Type B pancreatic cell (in vitro differentiated cells): ENCODE data around the gene CLCN1. TPM values are rescaled to one million over a fixed set of nuclear protein-coding genes. Genes with fewer than 3 reads are reported as not detected.

Source experiments
- DNase-seq: peaks from one replicate; pipeline ENCODE4 v3.0.0; 2021; ENCODE audit warnings: mixed read lengths; ENCODE audit not compliant: unreplicated experiment; ENCODE audit errors: extremely low spot score
- H3K27ac Mint-ChIP-seq: 2 replicates; pipeline ENCODE4 v1.8.0; 2021; ENCODE audit warnings: mild to moderate bottlenecking, mixed read lengths
- H3K27me3 Mint-ChIP-seq: 2 replicates; pipeline ENCODE4 v1.8.0; 2021; ENCODE audit warnings: mixed read lengths
- H3K36me3 Mint-ChIP-seq: 2 replicates; pipeline ENCODE4 v1.8.0; 2021; ENCODE audit warnings: mixed read lengths
- H3K4me1 Mint-ChIP-seq: one replicate; pipeline ENCODE4 v1.8.0; 2021; ENCODE audit warnings: mixed read lengths; ENCODE audit not compliant: unreplicated experiment
- H3K4me3 Mint-ChIP-seq: 2 replicates; pipeline ENCODE4 v1.8.0; 2021; ENCODE audit warnings: mild to moderate bottlenecking, mixed read lengths
- H3K9me3 Mint-ChIP-seq: 2 replicates; pipeline ENCODE4 v1.8.0; 2021; ENCODE audit warnings: mixed read lengths
- CTCF ChIP-seq: fragments of 200-600 bp; sonication (generic); conservative IDR thresholded peaks from 2 replicates; pipeline ENCODE4 v1.5.0; 2021; ENCODE audit warnings: antibody characterized with exemption, mild to moderate bottlenecking
- total RNA-seq: library from RNA; stranded (reverse); gene quantifications from 2 replicates; pipeline ENCODE4 v1.2.1, GENCODE V29; 2021; ENCODE audit warnings: low replicate concordance

The CLCN1 gene
- total RNA-seq, 1 donor from 2014 or later, result 0.22 TPM

GRCh38 chr7:143385891-143386781 lies 70.2 kb downstream of the CLCN1 start:
- TF ChIP-seq CTCF, result no peak
- peaks cover 7% of the 10 kb centered on the region for H3K36me3 Mint-ChIP-seq
- H3K4me1 Mint-ChIP-seq, result peaks cover 4% of the 10 kb centered on the region
- no peaks in the 10 kb centered on the region for H3K9me3 Mint-ChIP-seq
- DNase-seq, result no peak
- H3K27ac Mint-ChIP-seq, result no peak overlapping the region
- H3K27me3 Mint-ChIP-seq, result no peaks in the 10 kb centered on the region
- H3K4me3 Mint-ChIP-seq, result no peak overlapping the region

GRCh38 chr7:143387156-143387975 lies 71.5 kb downstream of the CLCN1 start:
- no peaks in the 10 kb centered on the region for H3K9me3 Mint-ChIP-seq
- no peak for TF ChIP-seq CTCF
- DNase-seq, result no peak
- H3K27ac Mint-ChIP-seq, result no peak overlapping the region
- H3K4me1 Mint-ChIP-seq, result peaks cover 4% of the 10 kb centered on the region
- no peak overlapping the region for H3K4me3 Mint-ChIP-seq
- no peaks in the 10 kb centered on the region for H3K27me3 Mint-ChIP-seq
- H3K36me3 Mint-ChIP-seq, result peaks cover 7% of the 10 kb centered on the region

- no peaks in the 10 kb centered on the region for H3K4me1 Mint-ChIP-seq
- no peak for TF ChIP-seq CTCF
- H3K27ac Mint-ChIP-seq, result no peak overlapping the region
- no peak overlapping the region for H3K4me3 Mint-ChIP-seq
- DNase-seq, result no peak
- no peaks in the 10 kb centered on the region for H3K27me3 Mint-ChIP-seq
- no peaks in the 10 kb centered on the region for H3K9me3 Mint-ChIP-seq
- peaks cover 7% of the 10 kb centered on the region for H3K36me3 Mint-ChIP-seq
Observed at GRCh38 chr7:143388051-143388450, 72.1 kb downstream of the CLCN1 start.

- H3K9me3 Mint-ChIP-seq, result no peaks in the 10 kb centered on the region
- H3K4me1 Mint-ChIP-seq, result no peaks in the 10 kb centered on the region
- H3K27ac Mint-ChIP-seq, result no peak overlapping the region
- H3K27me3 Mint-ChIP-seq, result no peaks in the 10 kb centered on the region
- DNase-seq, result no peak
- H3K36me3 Mint-ChIP-seq, result peaks cover 7% of the 10 kb centered on the region
- H3K4me3 Mint-ChIP-seq, result no peak overlapping the region
- TF ChIP-seq CTCF, result no peak
Observed at GRCh38 chr7:143388491-143389101, 72.7 kb downstream of the CLCN1 start.

GRCh38 chr7:143389316-143390103 lies 73.6 kb downstream of the CLCN1 start:
- Mint-ChIP-seq H3K36me3 (peaks cover 7% of the 10 kb centered on the region), H3K27ac (peak overlapping the region; percentile 40), H3K4me3 (no peak overlapping the region), H3K27me3 (no peaks in the 10 kb centered on the region), H3K4me1 (no peaks in the 10 kb centered on the region), H3K9me3 (no peaks in the 10 kb centered on the region)
- TF ChIP-seq CTCF, result no peak
- DNase-seq, result no peak
